Measurements from ENCODE around the gene CRPPA. TPM values are rescaled to one million over a fixed set of nuclear protein-coding genes. Genes with fewer than 3 reads are reported as not detected.

Gene CRPPA
- total RNA-seq, 1 experiment from 2014 or later: 1.6 TPM

DNA sequence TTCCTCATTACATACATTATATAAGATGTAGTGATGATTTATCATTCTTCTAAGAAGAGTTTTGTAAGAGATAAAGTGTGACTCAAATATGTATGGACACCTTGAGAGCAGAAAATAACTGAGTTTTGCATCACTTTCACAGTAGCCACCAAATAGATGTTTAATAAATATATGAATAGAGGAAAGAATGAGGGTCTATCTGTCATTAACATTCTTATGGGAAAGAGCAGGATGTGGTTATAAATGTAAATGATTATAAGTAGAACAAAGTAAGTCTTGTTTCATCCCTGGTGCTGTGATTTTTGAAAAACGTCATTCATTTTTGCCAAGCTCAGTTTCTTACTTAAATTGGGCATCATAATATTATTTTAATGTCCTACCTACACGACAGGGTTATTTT lies 15.0 kb upstream of the CRPPA start:
- H3K79me2 ChIP-seq (ENCODE audit: insufficient read depth, low read length): no peaks in the 10 kb centered on the region
- DNase-seq (ENCODE audit: low read depth, low spot score) (no peak), ATAC-seq (no peak)
- H3K27ac ChIP-seq (ENCODE audit: low read depth, low read length): no peak overlapping the region
- H3K9me3 ChIP-seq (ENCODE audit: control insufficient read depth in 1 of 2, insufficient read depth in 1 of 2, low read depth in 1 of 2, low read length in 2 of 2): no peaks in the 10 kb centered on the region
- H3K36me3 ChIP-seq (ENCODE audit: control insufficient read depth in 1 of 2, insufficient read depth in 2 of 2, low read length in 2 of 2): no peaks in the 10 kb centered on the region
- no peaks in the 10 kb centered on the region for H3K27me3 ChIP-seq (ENCODE audit: insufficient read depth, low read length)
- TF ChIP-seq EZH2 (IDR thresholded peaks at IDR 0.05): no peak
- H3K4me1 ChIP-seq (ENCODE audit: control insufficient read depth in 1 of 2, insufficient read depth in 2 of 2, low read length in 2 of 2): no peaks in the 10 kb centered on the region
- CTCF ChIA-PET: interaction anchor here (5.8 kb wide), 1 partner anchor 129 kb away, joined by 74 read pairs; no protein-coding TSS in a partner anchor
- intact Hi-C loops (cut with micrococcal nuclease): no loop called here
- no peak overlapping the region for H3K4me3 ChIP-seq (replicated peaks in 1 of 2; ENCODE audit: low read depth in 1 of 2, low read length in 2 of 2)
- no peak overlapping the region for H3K4me2 ChIP-seq (ENCODE audit: low read length)
- no peak overlapping the region for H2AFZ ChIP-seq (ENCODE audit: low read depth, low read length, poor library complexity, severe bottlenecking)
- H3K9me2 ChIP-seq (ENCODE audit: insufficient read depth): 0 out of 2 replicates have a peak, but pooled peaks cover 4% of the 10 kb centered on the region
- BruUV-seq (replicated peaks): no TSS peak
- H3K9ac ChIP-seq (ENCODE audit: low read length): no peak overlapping the region
- no peaks in the 10 kb centered on the region for H4K20me1 ChIP-seq (ENCODE audit: insufficient read depth)
- RAD21 ChIA-PET (ENCODE audit: low non-redundant PET in 1 of 2, low total read pairs in 2 of 2, uncharacterized antibody in 2 of 2, unreplicated experiment in 2 of 2): no interaction called here
- POLR2A ChIA-PET: interaction anchor here (2.9 kb wide), 1 partner anchor 16 kb away, joined by 7 read pairs; no protein-coding TSS in a partner anchor

- RAD21 ChIA-PET (ENCODE audit: low non-redundant PET in 1 of 2, low total read pairs in 2 of 2, uncharacterized antibody in 2 of 2, unreplicated experiment in 2 of 2): interaction anchor here (1.1 to 2.5 kb wide), 3 partner anchors 51 to 131 kb away, joined by 3 to 13 read pairs (median 6); no protein-coding TSS in a partner anchor
- no TSS peak for BruUV-seq (replicated peaks)
- peaks cover 0 to 6% of the 10 kb centered on the region in 2 experiments; a peak in 2 of 4 replicates for H3K4me1 ChIP-seq (ENCODE audit: control insufficient read depth in 1 of 2, insufficient read depth in 2 of 2, low read length in 2 of 2)
- H3K9me3 ChIP-seq (ENCODE audit: control insufficient read depth in 1 of 2, insufficient read depth in 1 of 2, low read depth in 1 of 2, low read length in 2 of 2): no peaks in the 10 kb centered on the region
- H3K27me3 ChIP-seq (ENCODE audit: insufficient read depth, low read length): no peaks in the 10 kb centered on the region
- TF ChIP-seq, protein P1, sequence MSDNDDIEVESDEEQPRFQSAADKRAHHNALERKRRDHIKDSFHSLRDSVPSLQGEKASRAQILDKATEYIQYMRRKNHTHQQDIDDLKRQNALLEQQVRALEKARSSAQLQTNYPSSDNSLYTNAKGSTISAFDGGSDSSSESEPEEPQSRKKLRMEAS (IDR thresholded peaks at IDR 0.05): no peak
- TF ChIP-seq POLR2AphosphoS5 (IDR thresholded peaks at IDR 0.05; ENCODE audit: low read depth, low read length) (no peak), TCF7L2 (IDR thresholded peaks at IDR 0.05; ENCODE audit: borderline replicate concordance, extremely low read depth, insufficient read depth, insufficient read length) (no peak), SIN3A (IDR thresholded peaks at IDR 0.05; ENCODE audit: low read depth) (no peak), EGR1 (IDR thresholded peaks at IDR 0.05; ENCODE audit: low read depth) (no peak), YY1 (IDR thresholded peaks at IDR 0.05; ENCODE audit: extremely low read depth, insufficient replicate concordance, low read depth, low read length) (no peak), POLR2A (IDR thresholded peaks at IDR 0.05; ENCODE audit: borderline replicate concordance, extremely low read depth, insufficient read depth, insufficient read length) (no peak), ELF1 (IDR thresholded peaks at IDR 0.05; ENCODE audit: borderline replicate concordance, low read depth) (no peak), FOSL1 (IDR thresholded peaks at IDR 0.05; ENCODE audit: low read depth) (no peak), EZH2phosphoT487 (IDR thresholded peaks at IDR 0.05; ENCODE audit: borderline replicate concordance) (no peak), ZNF274 (IDR thresholded peaks at IDR 0.05; ENCODE audit: low read depth, low read length) (no peak)
- TF ChIP-seq, protein P2, sequence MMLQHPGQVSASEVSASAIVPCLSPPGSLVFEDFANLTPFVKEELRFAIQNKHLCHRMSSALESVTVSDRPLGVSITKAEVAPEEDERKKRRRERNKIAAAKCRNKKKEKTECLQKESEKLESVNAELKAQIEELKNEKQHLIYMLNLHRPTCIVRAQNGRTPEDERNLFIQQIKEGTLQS (IDR thresholded peaks at IDR 0.05): no peak
- TF ChIP-seq, protein P3, sequence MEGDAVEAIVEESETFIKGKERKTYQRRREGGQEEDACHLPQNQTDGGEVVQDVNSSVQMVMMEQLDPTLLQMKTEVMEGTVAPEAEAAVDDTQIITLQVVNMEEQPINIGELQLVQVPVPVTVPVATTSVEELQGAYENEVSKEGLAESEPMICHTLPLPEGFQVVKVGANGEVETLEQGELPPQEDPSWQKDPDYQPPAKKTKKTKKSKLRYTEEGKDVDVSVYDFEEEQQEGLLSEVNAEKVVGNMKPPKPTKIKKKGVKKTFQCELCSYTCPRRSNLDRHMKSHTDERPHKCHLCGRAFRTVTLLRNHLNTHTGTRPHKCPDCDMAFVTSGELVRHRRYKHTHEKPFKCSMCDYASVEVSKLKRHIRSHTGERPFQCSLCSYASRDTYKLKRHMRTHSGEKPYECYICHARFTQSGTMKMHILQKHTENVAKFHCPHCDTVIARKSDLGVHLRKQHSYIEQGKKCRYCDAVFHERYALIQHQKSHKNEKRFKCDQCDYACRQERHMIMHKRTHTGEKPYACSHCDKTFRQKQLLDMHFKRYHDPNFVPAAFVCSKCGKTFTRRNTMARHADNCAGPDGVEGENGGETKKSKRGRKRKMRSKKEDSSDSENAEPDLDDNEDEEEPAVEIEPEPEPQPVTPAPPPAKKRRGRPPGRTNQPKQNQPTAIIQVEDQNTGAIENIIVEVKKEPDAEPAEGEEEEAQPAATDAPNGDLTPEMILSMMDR (IDR thresholded peaks at IDR 0.05 in 2 of 3, conservative IDR thresholded peaks at IDR 0.05 in 1 of 3; ENCODE audit: borderline replicate concordance in 1 of 3, insufficient read depth in 1 of 3, low read depth in 2 of 3, low read length in 2 of 3): no peak
- DNase-seq (ENCODE audit: low read depth, low spot score) (no peak), ATAC-seq (no peak)
- H3K4me3 ChIP-seq (replicated peaks in 1 of 2; ENCODE audit: low read depth in 1 of 2, low read length in 2 of 2): no peak overlapping the region
- H2AFZ ChIP-seq (ENCODE audit: low read depth, low read length, poor library complexity, severe bottlenecking): peak overlapping the region; percentile 0
- no peaks in the 10 kb centered on the region for H3K36me3 ChIP-seq (ENCODE audit: control insufficient read depth in 1 of 2, insufficient read depth in 2 of 2, low read length in 2 of 2)
- no peak overlapping the region for H3K9ac ChIP-seq (ENCODE audit: low read length)
- H3K27ac ChIP-seq (ENCODE audit: low read depth, low read length): no peak overlapping the region
- 0 out of 2 replicates have a peak, but pooled peaks cover 4% of the 10 kb centered on the region for H3K9me2 ChIP-seq (ENCODE audit: insufficient read depth)
- intact Hi-C loops (cut with micrococcal nuclease): loop anchor here (5.0 kb wide), 1 partner anchor 484 kb away; no protein-coding TSS in a partner anchor
- POLR2A ChIA-PET: interaction anchor here (2.0 to 2.9 kb wide), 2 partner anchors 13 to 131 kb away, joined by 4 to 7 read pairs; no protein-coding TSS in a partner anchor
- H3K79me2 ChIP-seq (ENCODE audit: insufficient read depth, low read length): no peaks in the 10 kb centered on the region
- CTCF ChIA-PET: interaction anchor here (2.0 to 5.8 kb wide), 3 partner anchors 10 to 133 kb away, joined by 5 to 74 read pairs (median 7); no protein-coding TSS in a partner anchor
- H4K20me1 ChIP-seq (ENCODE audit: insufficient read depth): no peaks in the 10 kb centered on the region
- H3K4me2 ChIP-seq (ENCODE audit: low read length): no peak overlapping the region
These were observed 12.3 kb upstream of the CRPPA start for GRCh38 chr7:16433568-16434122.

Data from HCT116 (cell line).